ENCODE data around the gene P3R3URF. TPM values are rescaled to one million over a fixed set of nuclear protein-coding genes. Genes with fewer than 3 reads are reported as not detected.
A peak's percentile ranks its signal among the peaks of the same experiment; 100 is the strongest.

Gene P3R3URF
- total RNA-seq, 1 experiment from 2014 or later = not detected

DNA sequence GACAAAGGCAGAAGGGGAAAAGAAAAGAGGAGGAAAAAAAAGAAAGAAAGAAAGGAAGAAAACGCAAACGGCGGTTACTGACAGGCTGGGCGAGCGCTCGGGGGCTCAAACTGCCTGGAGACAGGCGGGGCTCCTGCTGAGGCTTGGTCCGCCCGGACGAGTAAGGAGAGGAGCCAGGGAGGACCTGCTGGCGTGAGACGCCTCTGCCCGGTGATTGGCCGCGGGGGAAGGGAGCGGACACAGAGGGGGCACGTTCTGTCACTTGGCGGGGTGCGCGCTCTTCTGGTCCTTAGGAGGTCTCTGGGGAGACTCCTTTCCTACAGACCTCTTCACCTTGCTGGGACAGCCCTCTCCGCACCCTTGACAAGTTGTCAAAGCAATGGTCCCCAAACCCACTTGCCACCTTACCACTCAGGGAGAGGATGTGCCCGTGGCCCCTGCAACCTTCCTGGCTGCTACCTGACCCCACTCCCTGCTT, 43.1 kb downstream of the P3R3URF start:
- peak overlapping the region; percentile 98 for H3K27ac ChIP-seq
- no peaks in the 10 kb centered on the region for H3K36me3 ChIP-seq (ENCODE audit: low read depth)
- H3K27me3 ChIP-seq (ENCODE audit: insufficient read depth, low read depth) = no peaks in the 10 kb centered on the region
- peak overlapping the region; percentile 95 for H3K4me3 ChIP-seq
- peaks cover 15% of the 10 kb centered on the region for H4K20me1 ChIP-seq (ENCODE audit: insufficient read depth)
- POLR2A ChIA-PET (ENCODE audit: unreplicated experiment) = no interaction called here
- H3K9me3 ChIP-seq (ENCODE audit: insufficient read depth, low read depth) = no peaks in the 10 kb centered on the region
- H3K4me1 ChIP-seq (replicated peaks; ENCODE audit: insufficient read depth) = peaks cover 60% of the 10 kb centered on the region
- no peak for DNase-seq
- H3K4me2 ChIP-seq = peak overlapping the region; percentile 94
- no peak for TF ChIP-seq EZH2 (IDR thresholded peaks at IDR 0.05; ENCODE audit: low read depth)
- TF ChIP-seq, protein P1, sequence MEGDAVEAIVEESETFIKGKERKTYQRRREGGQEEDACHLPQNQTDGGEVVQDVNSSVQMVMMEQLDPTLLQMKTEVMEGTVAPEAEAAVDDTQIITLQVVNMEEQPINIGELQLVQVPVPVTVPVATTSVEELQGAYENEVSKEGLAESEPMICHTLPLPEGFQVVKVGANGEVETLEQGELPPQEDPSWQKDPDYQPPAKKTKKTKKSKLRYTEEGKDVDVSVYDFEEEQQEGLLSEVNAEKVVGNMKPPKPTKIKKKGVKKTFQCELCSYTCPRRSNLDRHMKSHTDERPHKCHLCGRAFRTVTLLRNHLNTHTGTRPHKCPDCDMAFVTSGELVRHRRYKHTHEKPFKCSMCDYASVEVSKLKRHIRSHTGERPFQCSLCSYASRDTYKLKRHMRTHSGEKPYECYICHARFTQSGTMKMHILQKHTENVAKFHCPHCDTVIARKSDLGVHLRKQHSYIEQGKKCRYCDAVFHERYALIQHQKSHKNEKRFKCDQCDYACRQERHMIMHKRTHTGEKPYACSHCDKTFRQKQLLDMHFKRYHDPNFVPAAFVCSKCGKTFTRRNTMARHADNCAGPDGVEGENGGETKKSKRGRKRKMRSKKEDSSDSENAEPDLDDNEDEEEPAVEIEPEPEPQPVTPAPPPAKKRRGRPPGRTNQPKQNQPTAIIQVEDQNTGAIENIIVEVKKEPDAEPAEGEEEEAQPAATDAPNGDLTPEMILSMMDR (conservative IDR thresholded peaks at IDR 0.05) = no peak
- CTCF ChIA-PET = no interaction called here
- H3K9me2 ChIP-seq (ENCODE audit: insufficient read depth) = no peaks in the 10 kb centered on the region
- H2AFZ ChIP-seq = peak overlapping the region; percentile 78
- intact Hi-C loops (cut with micrococcal nuclease; ENCODE audit: unreplicated experiment) = loop anchor here (1.0 to 5.0 kb wide), 3 partner anchors 38 to 446 kb away; no protein-coding TSS in a partner anchor
- peaks cover 51% of the 10 kb centered on the region for H3F3A ChIP-seq (ENCODE audit: insufficient read depth, low read depth)
- peaks cover 50% of the 10 kb centered on the region for H3K79me2 ChIP-seq (ENCODE audit: low read depth)
- TSS peak; percentile 82 for BruUV-seq (replicated peaks)

DNA sequence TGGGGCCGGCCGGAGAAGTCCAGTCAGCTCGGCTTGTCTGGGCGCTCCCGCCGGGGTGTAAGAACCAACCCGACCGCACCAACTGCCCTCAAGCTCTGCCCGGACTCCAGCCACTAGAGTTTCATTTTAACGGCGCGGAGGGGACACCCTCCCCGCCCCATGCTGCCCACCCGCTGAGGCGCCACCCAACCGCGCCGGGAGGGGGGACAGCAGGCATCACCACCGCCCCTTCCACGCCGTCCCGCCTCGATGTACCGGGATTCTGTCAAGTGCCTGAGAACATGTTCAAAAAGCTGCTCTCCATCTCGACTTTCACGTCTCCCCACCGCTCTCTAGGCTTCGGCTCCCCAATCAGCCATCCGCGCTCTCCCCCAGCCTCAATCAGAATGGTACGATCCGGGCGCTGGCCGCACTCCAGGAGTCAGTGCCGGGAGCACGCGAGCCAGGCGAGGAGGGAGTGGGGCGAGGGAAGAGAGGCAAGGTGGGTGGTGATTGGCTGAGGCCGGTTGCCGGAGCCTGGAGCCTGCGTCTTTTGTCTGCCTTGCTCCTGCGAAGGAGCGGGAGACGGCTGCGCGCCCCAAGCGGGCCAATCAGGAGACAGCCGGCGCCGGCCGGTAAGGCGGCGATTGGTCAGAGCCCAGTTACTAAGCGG, 43.6 kb downstream of the P3R3URF start, which contains the start of gene PIK3R3:
PIK3R3 (minus strand) TSS at position 101 of the 652 bp plus-strand sequence. CDS start 677 bp downstream, outside the sequence.
- intact Hi-C loops (cut with micrococcal nuclease; ENCODE audit: unreplicated experiment) = loop anchor here (1.0 to 5.0 kb wide), 4 partner anchors 39 to 445 kb away; no protein-coding TSS in a partner anchor
- Histone ChIP-seq H3F3A (ENCODE audit: insufficient read depth, low read depth) (peaks cover 51% of the 10 kb centered on the region), H3K4me1 (replicated peaks; ENCODE audit: insufficient read depth) (peaks cover 60% of the 10 kb centered on the region), H3K79me2 (ENCODE audit: low read depth) (peaks cover 56% of the 10 kb centered on the region), H3K9me3 (ENCODE audit: insufficient read depth, low read depth) (no peaks in the 10 kb centered on the region), H3K27me3 (ENCODE audit: insufficient read depth, low read depth) (no peaks in the 10 kb centered on the region), H2AFZ (peak within 1 kb of the TSS; percentile 78), H3K9me2 (ENCODE audit: insufficient read depth) (no peaks in the 10 kb centered on the region), H3K27ac (peak within 1 kb of the TSS; percentile 98), H3K4me3 (peak within 1 kb of the TSS; percentile 95), H4K20me1 (ENCODE audit: insufficient read depth) (peaks cover 15% of the 10 kb centered on the region), H3K36me3 (ENCODE audit: low read depth) (peaks cover 5% of the 10 kb centered on the region; the same call in 1 of the 2 replicates), H3K4me2 (peak within 1 kb of the TSS; percentile 94)
- TF ChIP-seq, protein P1 (conservative IDR thresholded peaks at IDR 0.05) = no peak
- no peak for TF ChIP-seq EZH2 (IDR thresholded peaks at IDR 0.05; ENCODE audit: low read depth)
- POLR2A ChIA-PET (ENCODE audit: unreplicated experiment) = interaction anchor here (0.6 to 0.7 kb wide), 6 partner anchors 38 to 241 kb away, joined by 3 to 5 read pairs (median 4); no protein-coding TSS in a partner anchor
- CTCF ChIA-PET = no interaction called here
- BruUV-seq (replicated peaks) = no TSS peak
- DNase-seq = peak; percentile 95 to 99

DNA sequence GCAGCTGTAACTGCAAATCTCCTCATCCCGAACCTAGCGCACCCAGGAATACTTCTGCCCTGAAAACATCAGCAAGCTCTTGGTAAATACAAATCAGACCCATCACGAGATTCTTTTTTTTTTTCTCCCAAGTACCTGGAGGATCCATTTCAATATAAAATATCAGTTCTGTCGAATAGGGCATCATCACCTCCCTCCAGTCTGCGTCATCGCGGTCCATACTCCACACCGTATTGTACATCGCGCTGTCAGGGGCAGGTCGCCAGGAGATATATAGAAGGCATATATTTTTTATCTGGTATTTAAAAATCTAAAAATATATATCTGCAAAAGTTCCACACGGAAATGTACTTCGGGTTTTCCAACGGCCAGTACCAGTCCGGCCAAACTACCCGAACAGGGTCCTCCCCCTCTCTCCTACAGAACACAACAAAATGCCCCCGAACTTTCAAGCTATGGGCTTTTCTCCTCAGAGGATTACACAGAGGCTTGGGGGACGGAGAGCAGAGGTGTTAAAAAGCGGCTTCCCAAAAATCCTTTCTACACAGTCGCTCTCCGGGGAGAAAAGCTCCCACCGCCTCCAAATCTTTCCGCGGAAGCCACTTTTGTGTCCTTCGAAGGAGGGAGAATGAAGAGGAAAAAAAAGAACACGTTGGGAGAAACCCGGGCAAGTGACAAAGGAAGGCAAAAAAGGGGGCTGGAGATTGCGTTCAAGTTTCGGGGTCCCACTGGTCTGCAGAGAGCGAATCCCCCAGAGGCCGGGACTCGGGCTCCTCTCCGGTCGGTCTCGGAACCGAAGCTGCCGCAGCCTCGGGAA, 44.4 kb downstream of the P3R3URF start:
- Histone ChIP-seq H3K27me3 (ENCODE audit: insufficient read depth, low read depth) (no peaks in the 10 kb centered on the region), H3K79me2 (ENCODE audit: low read depth) (peaks cover 62% of the 10 kb centered on the region), H3K4me2 (peak overlapping the region; percentile 94), H3K27ac (peak overlapping the region; percentile 98), H3K4me1 (replicated peaks; ENCODE audit: insufficient read depth) (peaks cover 56% of the 10 kb centered on the region), H3F3A (ENCODE audit: insufficient read depth, low read depth) (peaks cover 47% of the 10 kb centered on the region), H3K4me3 (peak overlapping the region; percentile 95), H3K36me3 (ENCODE audit: low read depth) (peaks cover 8% of the 10 kb centered on the region; the same call in 1 of the 2 replicates), H4K20me1 (ENCODE audit: insufficient read depth) (peaks cover 15% of the 10 kb centered on the region), H3K9me2 (ENCODE audit: insufficient read depth) (no peaks in the 10 kb centered on the region), H3K9me3 (ENCODE audit: insufficient read depth, low read depth) (no peaks in the 10 kb centered on the region), H2AFZ (peak overlapping the region; percentile 61; the same call in 1 of the 2 replicates)
- ChIA-PET CTCF (interaction anchor here (0.6 kb wide), 1 partner anchor 92 kb away, joined by 3 read pairs; no protein-coding TSS in a partner anchor), POLR2A (ENCODE audit: unreplicated experiment) (interaction anchor here (0.6 to 0.7 kb wide), 7 partner anchors 37 to 241 kb away, joined by 3 to 5 read pairs (median 4); no protein-coding TSS in a partner anchor)
- intact Hi-C loops (cut with micrococcal nuclease; ENCODE audit: unreplicated experiment) = loop anchor here (1.0 to 5.0 kb wide), 2 partner anchors 50 to 95 kb away; no protein-coding TSS in a partner anchor
- TF ChIP-seq, protein P1 (conservative IDR thresholded peaks at IDR 0.05) = no peak
- no peak for TF ChIP-seq EZH2 (IDR thresholded peaks at IDR 0.05; ENCODE audit: low read depth)
- DNase-seq = peak in 1 of 2 experiments; percentile 32
- BruUV-seq (replicated peaks) = TSS peak; percentile 81
